DMS153 treated with DMSO at 0.1 percent for 48 hours (cell line): ENCODE data around the gene DDX18.
A peak's percentile ranks its signal among the peaks of the same experiment; 100 is the strongest.

Source experiments
- DNase-seq: peaks from one replicate; lab custom pipeline; 2025; ENCODE audit not compliant: unreplicated experiment; lab: John Stamatoyannopoulos, UW

The DDX18 gene

DNA sequence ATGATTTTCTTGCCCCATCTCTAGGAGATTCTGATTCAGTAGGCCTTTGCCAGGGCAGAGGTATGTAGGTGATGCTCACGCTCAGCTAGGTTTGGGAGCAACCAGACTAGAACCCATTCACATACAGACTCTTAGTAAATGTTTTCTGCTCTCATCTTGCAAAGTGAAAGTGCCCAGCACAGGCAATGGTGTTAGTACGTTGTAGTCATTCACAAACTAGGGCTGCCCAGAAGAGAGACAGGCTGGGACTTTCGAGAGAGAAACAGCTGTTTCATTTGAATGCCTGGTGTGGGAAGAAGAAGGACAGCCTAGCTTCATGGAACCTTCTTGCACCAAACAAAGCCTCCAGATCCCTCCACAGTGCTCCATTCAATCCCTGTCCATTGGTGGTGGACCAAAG is 19.4 kb downstream of the DDX18 start:
- no peak for DNase-seq

DNA sequence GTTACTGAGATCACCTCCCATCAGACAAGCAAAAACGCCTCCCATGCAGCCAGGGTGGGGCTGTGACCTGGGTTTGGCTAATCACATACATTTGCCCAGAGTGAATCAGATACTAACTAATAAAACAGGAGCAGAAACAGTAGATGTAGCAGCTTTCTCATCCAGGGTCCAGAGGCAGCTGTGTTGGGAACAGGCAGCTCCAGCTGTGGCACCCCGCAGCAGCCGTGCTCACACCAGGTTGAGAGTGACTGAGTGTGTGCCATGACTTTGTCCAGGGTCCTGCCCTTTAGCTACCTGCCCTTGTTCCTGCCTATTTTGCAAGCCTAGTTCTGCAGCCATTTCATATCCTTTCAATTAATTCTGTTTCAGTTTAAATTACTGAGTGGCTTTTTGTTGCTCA is 20.5 kb downstream of the DDX18 start:
- DNase-seq, result no peak

DNA sequence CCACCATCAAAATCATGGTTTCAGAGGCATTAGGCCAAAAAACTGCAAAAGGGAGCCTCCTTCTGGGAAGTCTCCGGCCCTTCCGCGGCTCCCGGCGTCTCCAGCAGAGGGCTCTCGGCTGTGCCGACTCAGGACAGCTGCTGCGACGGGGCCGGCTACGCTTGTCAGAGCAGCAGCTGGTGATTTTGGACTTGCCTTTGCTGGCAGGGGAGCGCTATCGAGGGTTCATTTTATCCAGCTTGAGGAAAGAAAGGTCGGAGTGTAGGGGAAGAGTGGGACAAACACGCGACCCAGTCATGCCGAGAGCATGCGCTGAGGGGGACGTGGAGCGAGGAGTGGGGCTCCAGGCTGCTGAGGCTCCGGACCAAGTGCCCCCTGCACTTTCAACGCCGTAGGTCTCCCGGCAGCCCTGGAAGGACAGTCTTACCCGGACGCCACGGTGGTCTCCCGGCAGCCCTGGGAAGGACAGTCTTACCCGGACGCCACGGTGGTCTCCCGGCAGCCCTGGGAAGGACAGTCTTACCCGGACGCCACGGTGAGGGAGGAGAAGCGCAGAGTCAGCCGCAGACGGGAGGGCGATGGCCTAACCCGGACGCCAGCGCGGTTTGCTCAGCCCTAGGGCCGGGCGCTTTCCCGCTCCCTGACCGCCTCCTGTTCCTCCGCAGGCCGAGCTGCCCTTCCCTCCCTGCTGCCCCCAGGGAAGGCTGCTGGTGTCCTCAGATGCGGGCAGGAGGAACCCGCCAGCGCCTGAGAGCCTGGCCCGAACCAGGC is 21.7 kb downstream of the DDX18 start:
- peak; percentile 58 for DNase-seq

DNA sequence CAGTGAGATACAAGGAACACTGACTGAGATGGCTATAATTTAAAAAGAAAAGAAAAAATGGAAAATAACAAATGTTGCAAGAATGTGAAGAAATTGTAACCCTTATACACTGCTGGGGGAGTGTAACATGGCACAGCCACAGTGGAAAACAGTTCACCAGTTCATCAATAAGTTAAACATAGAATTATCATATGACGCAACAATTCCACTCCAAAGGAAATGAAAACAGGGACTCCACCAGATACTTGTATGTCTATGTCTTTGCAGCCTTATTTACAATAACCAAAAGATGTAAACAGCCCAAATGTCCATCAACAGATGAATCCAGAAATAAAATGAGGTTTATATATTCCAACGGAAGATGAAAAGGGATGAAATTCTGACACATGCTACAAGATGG is 30.8 kb downstream of the DDX18 start:
- DNase-seq, result no peak

DNA sequence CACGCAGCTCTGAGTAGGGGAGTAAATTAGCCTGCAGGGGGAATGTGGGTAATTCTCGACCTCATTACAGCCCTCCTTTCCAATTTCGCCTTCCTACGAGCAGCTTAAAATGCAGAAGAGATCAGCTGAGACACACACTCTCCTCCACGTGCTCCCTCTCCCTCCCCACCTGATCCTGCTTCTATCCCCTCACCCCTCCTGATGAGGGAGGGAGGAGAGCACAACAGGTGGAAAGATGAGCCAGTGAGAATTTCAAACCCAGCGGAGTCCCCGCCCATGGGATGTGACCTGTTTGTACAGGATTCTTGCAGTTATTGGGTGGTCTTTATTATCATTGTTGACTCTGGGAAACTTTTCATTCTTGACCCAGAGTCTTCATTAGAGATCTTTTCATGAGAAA is 35.5 kb downstream of the DDX18 start:
- no peak for DNase-seq

DNA sequence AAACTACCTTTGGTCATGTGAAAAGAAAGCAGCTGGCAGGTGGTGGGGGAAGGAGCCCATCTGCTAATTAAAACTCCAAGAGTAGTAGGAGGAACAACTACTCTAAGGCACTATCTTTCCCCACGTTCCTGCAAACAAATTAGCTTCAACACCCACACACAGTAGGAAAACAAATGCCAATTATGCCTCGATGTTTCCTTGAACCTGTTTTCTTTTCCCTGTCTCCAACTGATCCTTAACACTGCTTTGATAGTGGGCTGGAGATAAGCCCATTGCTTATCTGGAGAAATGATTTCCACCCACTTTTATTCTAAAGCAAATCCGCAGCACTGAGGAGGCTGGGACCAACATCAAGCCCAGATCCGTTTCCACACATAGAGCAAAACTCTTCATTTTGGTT is 36.0 kb downstream of the DDX18 start:
- no peak for DNase-seq

DNA sequence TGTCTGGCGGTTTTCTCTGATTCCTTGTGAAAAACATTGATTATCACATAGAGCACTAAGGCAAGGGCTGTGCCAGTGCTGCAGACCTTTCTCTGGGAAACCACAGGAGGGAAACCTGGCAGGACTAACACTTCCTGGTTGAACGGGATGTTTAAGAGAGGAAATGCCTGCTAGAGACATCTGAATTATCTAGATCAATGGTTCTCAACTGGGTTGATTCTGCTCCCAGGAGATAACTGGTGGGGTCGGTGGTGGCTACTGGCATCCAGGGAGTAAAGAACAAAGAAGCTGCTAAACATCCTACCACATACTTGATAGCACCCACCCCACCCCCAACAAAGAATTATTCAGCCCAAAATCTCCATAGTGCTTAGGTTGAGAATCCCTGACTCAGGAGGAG is 37.5 kb downstream of the DDX18 start:
- no peak for DNase-seq

DNA sequence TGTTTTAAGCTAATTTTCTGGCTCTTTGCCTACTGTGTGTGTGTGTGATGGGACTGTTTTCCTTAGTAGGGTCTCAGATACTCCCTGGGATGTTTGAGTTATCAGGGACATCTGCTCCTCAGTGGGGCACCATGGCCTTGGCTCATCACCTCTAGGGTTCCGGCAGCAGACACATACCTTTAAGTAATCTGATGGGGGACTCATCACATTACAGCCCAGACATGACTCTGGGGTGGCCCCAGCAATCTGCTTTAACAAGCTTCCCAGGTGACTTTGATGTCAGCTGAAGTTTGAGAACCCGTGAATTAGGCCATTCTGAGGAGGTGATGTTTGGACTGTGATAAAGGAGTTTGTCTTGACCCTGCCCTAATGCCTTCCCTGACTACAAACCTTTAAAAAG is 38.8 kb downstream of the DDX18 start:
- DNase-seq, result no peak

DNA sequence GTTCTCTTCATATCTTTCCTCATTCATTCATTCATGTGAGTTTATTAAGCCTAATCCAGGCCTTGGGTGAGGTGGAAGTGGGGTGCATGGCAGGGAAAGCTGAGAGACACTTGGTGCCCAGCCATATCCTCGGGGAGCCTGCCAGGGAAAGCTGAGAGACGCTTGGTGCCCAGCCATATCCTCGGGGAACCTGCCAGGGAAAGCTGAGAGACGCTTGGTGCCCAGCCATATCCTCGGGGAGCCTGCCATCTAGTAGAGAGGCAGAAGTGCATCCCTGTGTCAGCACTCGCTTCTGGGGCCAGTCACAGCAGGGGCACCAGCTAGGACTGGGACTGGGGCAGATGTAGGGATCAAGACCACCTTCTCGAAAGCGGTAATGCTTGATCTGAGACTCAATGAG is 39.4 kb downstream of the DDX18 start:
- DNase-seq, result no peak

DNA sequence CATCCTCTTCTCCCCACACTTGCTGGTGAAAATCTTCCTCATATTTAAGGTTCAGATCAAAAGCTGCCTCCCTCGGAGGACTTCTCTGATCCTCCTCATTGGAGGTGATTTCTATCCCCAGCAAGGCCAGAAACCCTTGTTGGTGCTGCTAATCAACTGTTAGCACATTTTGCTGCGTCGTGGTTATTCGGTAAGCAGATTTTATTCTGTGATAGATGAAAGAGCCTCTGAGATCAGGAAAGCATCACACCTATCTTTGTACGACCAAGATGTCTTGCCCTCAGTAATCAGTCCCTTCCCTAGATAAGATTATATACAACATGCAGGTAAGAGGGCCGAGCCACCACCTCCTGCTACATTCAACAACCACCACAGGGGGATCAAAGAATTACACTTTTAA is 40.1 kb downstream of the DDX18 start:
- DNase-seq, result no peak

DNA sequence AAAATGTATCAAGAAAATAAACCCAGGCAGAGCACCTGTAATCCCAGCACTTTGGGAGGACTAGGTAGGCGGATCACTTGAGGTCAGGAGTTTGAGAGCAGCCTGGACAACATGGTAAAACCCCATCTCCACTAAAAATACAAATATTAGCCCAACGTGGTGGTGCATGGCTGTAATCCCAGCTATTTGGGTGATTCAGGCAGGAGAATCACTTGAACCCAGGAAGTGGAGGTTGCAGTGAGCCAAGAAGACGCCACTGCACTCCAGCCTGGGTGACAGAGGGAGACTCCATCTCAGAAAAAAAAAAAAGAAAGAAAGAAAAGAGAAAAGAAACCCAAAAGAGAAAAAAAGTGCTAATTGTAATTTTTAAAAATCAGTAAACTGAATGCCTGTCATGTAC is 41.4 kb downstream of the DDX18 start:
- DNase-seq, result no peak

DNA sequence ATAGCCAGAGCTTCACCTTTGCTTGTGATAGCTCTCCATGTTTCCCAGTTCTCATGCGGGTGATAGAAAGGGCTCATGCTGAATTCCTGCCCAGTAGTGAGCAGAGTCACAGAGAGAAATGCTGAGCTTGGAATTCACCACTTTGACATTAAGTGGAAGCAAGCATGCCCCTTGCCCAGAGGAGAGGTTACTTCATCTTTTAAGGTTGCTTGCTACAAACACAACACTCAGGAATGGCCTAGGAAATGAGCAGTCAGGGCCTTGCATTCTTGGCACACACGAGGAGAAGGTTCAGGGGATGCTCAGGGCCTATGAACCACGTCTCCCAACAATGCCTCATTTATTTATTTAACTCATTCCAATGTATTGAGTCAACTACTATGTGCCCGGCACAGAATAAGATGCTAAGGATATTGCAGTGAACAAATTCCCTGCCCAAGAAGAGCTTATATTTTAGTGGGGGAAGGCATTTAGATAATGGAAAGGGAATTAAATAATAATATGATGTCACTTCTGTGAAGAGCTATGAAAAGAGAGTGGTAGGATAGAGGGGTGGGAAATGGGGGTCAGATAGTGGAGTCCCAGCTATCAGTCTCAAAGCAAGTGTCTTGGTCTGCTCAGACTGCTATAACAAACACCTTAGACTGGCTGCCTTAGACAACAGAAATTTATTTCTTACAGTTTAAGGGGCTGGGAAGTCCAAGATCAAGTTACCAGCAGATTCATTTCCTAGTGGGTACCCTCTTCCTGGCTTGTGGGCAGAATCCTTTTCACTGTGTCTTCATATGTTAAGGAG is 42.1 kb downstream of the DDX18 start:
- no peak for DNase-seq

DNA sequence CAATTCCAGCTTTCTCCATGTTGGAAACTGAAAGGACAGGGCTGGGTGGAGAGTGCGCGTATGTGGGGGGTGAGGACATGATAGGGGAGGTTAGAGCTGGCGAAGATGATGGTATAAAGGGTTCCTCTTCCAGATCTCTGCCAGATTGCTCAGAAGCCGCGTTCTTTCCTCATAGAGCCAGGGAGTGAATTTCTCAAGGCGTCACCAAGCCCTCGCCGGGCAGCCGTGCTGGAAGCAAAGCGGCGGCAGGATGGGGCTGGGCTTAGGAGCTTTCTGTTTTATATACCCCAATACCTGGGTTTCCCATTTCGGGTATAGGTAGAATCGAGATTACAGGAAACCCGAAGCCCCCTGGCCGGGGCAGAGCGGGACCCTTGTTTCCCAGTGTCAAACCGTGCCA is 43.8 kb downstream of the DDX18 start:
- DNase-seq, result no peak

DNA sequence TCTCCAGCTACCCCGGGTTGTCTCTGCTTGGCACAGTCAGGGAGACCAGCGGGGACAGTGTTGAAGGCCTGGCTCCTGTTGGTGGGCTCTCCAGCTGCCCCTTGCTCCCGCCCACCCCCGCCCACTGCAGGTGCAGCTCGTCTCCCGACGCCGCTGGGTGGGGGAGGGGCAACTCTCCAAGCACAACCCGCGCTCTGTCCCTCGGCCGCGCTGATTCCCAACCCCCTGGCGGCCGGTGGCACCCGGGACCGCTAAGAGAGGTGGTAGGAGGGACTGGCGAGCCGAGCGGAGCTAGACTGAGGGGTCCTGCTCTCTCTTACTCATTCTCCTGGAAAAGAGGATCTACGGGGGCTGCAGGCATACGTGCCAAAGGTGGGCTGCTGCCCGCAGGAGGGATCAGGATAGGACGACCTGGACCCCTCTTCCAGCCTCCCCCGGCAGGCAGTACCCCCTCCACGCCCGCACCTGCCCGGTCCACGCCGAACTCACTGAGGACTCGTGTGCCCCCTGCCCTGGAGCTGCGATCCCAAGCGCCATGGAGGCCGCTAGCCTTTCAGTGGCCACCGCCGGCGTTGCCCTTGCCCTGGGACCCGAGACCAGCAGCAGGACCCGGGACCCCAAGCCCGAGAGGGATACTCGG is 44.5 kb downstream of the DDX18 start:
- DNase-seq, result no peak

DNA sequence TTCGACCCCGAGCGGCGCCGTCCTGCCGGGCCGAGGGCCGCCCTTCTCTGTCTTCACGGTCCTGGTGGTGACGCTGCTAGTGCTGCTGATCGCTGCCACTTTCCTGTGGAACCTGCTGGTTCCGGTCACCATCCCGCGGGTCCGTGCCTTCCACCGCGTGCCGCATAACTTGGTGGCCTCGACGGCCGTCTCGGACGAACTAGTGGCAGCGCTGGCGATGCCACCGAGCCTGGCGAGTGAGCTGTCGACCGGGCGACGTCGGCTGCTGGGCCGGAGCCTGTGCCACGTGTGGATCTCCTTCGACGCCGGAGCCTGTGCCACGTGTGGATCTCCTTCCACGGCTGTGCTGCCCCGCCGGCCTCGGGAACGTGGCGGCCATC is 45.0 kb downstream of the DDX18 start:
- DNase-seq, result no peak

DNA sequence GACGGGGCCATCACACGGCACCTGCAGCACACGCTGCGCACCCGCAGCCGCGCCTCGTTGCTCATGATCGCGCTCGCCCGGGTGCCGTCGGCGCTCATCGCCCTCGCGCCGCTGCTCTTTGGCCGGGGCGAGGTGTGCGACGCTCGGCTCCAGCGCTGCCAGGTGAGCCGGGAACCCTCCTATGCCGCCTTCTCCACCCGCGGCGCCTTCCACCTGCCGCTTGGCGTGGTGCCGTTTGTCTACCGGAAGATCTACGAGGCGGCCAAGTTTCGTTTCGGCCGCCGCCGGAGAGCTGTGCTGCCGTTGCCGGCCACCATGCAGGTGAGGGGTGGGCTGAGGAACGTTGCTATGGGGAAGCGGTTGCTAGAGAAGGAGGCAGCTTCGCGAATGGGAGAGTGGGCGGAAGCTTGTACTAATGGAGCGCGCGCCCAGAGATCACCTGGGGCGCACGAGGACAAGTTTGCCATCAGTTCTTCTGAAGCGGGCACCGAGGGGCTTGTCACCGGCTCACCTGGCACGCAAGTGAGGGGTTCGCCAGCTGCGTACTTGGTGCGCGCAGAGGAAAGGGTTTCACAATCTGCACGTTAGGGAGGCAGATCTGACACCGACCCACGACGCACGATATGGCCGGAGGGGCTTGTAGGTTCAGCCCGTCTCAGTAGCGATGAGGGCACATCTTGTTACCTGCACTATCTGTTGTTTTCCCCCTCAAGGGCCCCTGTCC is 45.6 kb downstream of the DDX18 start:
- no peak for DNase-seq

DNA sequence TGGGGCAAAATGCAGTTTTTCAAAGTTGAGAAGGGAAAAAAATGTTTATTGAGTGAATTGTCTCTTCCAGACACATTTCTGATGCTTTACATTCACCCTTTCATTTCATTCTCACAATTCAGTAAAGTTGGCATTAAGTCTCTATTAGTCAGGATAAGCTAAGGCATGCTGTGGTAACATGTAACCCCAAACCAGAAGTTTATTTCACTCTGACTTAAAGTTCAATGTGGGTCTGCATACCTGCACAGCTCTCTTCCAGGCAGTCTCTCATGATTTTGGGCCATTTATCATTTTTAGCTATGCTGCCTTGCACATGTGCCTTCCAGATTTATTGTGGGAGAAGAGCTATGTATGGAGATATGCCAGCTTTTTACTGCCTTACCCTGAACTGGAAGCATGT is 48.0 kb downstream of the DDX18 start:
- no peak for DNase-seq

DNA sequence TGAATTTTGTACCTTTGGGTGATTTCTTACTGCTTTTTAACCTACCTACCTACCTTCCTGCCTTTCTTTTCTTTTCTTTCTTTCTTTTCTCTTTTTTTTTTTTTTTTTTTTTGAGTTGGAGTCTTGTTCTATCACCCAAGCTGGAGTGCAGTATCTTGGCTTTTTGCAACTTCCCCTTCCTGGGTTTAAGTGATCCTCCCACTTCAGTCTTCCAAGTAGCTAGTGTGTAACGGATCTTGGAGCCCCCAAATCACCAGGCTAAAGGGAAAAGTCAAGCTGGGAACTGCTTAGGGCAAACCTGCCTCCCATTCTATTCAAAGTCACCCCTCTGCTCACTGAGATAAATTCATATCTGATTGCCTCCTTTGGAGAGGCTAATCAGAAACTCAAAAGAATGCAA is 61.3 kb downstream of the DDX18 start:
- no peak for DNase-seq

DNA sequence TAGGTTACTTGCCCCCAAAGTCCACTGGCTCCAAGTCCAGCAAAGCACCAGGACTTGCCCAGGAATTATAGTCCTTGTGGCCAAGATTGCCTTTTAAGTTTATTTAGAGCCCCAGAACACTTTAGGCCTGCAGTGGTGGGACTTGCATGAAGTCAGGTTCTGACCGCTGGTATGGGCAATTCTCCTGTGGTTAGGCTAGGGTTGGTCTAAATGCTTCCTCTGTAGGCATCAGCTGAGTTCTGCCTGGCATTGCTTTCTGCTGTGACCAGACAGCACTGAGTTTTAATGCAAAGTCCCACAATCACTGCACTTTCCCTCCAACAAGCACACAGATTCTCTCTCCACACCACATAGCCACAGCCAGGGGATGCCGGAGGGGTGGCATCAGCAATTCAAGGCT is 64.5 kb downstream of the DDX18 start:
- no peak for DNase-seq
